T-helper 1 cell (primary cell): ENCODE results near the gene SNX25.
A peak's percentile ranks its signal among the peaks of the same experiment; 100 is the strongest.
"Not testable (repeated sequence)": the region's sequence is repeated elsewhere in the genome, so short reads cannot be mapped to it uniquely, and the experiment has no call there.

Source experiments
- DNase-seq, 5 donors: peaks; one replicate each; pipeline ENCODE4 v3.0.0-alpha.2; 2012 to 2020

SNX25 gene

DNA sequence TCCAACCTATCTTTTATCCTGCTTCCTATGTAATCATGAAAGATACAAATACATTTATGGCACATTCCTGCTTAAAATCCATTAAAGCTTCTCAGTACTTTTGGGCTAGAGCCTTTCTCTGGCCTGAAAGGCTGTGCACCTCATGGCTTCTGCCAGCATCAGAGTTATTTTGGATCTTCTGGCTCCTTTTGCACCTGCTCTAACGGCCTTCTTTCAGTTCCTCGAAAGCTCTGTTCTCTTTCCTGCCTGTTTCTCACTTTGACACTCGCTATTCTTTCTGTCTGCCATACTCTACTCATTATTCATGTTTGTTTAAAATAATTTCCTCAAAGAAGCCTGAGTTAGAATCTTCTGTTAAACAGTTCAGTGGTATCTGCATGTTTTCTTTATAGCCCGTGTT lies 100.4 kb downstream of the SNX25 start:
- DNase-seq: peak in 1 of 5 donors; percentile 63

DNA sequence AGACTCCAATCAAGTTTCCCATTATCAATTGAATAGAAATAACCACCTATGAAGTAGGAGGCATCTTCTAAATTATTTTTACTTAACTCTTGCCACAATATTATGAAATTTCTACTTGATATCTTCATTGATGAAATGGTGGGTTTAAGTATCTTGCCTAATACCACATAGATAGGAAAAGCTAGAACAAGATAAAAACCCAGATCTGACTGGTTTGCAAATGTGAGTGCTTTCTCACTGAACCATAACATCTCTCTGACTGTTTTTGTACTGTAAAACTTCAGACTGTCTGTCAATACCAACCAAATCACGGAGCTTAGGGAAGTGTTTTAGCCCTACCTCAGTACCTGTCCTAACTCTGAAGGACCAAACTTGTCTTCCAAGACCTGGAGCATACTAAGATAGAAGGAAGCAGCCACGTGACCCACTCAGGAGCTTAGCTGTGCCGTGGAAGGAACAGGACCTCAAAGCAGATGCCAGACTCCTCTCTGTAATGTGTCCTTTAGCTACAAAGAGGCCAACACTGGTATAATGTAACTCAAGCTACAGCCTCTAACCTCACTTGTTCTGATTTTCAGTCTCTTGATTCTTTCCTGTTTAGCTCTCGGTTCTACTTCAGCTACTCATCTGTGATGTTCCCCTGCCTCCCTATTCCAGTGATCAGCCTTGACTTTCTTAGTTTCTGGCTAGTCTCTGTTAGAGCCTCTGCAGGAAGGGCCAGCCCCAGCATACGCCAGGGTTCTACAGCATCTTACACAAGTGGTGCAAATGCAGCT lies 101.9 kb downstream of the SNX25 start:
- DNase-seq: peak in 1 of 5 donors; percentile 16

DNA sequence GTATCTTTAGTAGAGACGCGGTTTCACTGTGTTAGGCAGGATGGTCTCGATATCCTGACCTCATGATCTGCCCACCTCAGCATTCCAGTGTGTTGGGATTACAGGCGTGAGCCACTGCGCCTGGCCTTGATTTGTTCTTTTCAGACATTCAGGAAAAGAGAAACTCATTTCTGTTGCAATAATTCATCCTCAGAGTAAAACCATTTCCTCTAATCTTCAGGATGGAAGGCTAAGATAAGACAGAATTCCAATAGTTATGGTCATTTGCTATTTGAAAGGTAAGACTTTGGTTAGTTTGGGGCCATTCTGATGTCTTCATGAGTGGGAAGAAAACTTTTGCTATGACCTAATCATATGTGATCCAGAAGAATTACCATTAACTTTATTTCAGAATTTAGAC lies 103.3 kb downstream of the SNX25 start:
- DNase-seq: no peak

DNA sequence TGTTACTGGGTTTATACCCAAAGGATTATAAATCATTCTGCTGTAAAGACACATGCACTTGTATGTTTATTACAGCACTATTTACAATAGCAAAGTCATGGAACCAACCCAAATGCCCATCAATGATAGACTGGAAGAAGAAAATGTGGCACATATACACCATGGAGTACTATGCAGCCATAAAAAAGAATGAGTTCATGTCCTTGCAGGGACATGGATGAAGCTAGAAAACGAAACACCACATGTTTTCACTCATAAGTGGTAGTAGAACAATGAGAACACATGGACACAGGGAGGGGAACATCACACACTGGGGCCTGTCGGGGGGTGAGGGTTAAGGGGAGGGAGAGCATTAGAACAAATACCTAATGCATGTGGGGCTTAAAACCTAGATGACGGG lies 108.1 kb downstream of the SNX25 start:
- not testable (repeated sequence) for DNase-seq

- DNase-seq: no peak
Observed at GRCh38 chr4:185317880-185318279, 108.5 kb downstream of the SNX25 start.

- DNase-seq: peak in 1 of 5 donors; percentile 59
Observed at GRCh38 chr4:185318679-185319078, 109.3 kb downstream of the SNX25 start.

DNA sequence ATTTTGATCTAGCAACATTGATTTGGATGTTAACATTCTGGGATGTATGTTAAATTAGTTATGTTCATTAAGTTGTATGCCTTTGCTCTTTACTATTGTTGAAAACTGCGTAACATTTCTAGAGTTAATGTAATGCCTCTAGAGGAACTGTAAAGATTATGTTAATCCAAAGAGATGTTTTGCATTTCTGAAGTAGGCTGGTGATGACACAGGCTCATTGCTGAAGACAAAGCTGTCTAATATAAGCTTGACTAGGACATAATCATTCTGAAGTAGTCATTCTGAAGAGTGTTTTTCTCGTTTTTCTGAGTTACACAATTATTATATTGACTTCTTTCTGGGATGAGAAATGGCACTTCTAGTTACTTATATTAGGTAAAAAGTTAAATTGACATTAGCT lies 113.4 kb downstream of the SNX25 start:
- DNase-seq: no peak

GRCh38 chr4:185323606-185324005 lies 114.2 kb downstream of the SNX25 start:
- DNase-seq: no peak

DNA sequence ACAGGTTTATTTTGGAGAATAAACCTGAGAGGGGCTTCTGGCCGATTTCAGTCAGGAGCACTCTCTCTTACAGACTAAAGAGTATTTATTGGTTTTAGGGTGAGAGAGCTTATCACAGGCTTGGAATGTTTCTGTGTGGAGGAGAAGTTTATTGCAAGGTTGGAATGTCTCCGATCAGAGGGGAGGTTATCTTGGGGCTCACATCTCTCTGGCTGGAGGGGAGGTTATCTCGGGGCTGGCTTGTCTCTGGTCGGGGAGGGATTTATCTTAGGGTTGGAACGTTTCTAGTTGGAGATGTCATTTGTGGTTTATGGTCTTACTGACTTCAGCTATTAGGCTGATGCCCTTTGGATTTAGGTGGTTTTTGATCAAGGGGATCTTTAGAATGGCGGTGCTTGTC lies 115.0 kb downstream of the SNX25 start:
- DNase-seq: not testable (repeated sequence)

DNA sequence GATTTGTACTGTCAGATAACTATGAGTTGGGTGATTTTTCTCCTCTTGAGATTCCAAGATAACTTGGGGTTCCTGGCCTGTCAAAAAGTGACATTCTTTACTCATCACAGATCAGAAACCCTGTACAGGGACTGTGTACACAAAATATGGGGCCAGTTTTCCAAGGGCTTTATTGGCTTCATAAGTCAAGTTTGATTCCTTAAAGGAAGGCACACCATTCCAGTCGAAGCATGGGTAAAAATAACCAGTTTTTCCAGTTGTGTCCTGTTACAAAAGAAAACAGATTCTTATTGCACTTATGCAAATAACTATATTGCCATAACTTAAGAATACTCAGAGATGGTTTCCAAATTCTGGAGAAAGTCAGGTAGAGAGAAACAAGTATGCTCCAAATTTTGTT lies 116.3 kb downstream of the SNX25 start:
- not testable (repeated sequence) for DNase-seq

GRCh38 chr4:185328586-185328985 lies 119.2 kb downstream of the SNX25 start:
- DNase-seq: no peak

DNA sequence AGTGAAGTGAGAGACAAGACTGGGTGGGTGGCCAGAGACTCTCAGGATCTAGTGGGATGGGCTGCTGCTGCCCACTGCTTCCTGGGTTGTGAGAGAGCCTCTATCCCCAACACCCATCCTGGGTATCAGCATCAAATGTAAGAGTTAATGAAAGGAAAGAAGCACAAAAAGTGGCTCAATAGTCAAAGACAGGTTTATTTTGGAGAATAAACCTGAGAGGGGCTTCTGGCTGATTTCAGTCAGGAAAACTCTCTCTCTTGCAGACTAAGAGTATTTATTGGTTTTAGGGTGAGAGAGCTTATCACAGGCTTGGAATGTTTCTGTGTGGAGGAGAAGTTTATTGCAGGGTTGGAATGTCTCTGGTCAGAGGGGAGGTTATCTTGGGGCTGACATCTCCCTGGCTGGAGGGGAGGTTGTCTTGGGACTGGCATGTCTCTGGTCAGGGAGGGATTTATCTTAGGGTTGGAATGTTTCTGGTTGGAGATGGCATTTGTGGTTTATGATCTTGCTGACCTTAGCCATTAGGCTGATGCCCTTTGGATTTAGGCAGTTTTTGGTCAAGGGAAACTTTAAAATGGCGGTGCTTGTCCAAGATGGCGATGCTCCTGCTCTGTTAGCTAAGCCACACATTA lies 120.6 kb downstream of the SNX25 start:
- DNase-seq: not testable (repeated sequence)

DNA sequence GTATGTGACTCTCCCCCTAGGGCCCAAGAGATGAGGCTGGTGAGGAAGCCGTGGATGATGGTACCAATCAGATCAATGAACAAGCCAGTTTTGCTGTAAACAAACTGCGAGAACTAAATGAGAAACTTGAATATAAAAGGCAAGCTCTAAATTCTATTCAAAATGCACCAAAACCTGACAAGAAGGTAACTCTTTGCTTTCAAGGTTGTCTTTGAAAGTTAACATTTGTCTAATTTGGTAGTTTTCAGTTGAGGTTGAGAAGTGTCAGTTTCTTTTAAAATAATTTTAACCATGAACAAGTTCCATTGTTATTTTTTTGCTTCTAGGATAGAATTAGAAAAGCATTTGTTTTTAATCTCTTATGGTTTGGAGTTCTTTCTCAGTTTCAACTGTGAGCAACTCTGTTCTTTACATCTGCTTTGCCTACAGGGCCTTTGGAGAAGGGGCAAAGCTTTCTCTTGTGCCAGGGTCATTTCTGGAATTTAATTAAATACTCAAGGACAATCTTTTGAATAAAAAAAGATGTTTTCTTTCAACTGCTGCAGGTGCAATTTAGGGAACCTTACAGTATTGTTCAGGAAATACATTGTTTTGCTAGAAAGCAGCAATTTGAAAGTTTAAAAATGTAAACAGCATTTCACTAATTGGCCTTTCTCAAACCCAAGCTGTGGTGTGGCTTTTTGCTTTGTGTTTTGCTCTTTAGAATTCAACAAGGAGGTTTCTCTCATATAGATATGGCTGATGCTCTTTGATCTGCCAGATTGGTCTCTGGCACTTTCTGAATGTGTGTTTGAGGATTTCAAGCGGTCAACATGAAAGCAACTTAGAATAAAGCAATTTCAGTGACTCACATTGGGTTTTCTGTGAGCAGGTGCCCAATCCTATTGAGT lies 123.4 kb downstream of the SNX25 start:
- peak in 1 of 5 donors; percentile 56 for DNase-seq

GRCh38 chr4:185334326-185334725 lies 124.9 kb downstream of the SNX25 start:
- DNase-seq: no peak

DNA sequence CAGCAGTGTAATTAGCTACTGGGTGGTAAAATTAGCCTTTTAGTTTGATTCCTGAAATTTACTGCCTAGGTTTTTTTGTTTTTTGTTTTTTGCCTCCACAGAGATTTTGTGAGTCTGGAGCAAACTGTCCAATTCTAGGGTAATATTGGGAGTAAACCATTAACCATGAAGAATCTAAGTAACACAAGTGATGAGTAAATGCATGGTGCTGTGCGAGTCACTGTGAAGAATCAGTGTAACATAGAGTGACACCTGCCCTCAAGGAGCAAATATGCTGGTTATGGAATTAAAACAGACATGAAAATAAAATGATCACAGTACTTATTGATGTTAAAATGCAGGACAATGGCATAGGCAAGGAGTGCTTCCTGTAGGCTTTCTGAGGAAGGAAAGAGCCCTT lies 126.2 kb downstream of the SNX25 start:
- no peak for DNase-seq

DNA sequence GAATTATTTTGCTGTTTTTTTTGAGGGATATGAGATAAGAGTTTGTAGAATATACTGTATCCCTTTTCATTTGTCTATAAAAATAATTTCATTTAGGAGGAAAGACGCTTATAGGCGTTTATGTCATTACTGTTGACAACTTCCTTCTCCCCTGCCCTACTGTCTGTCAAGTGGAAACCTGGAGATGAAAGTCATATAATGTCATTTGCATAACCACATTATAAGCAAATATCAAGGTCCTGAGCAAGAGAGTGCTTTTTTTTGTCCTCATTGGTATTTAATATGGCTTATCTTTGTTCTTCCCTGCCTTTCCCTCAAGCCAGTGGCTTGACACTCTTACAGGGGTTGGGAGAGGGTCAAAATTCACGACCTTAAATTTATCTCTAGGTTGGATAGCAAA lies 130.5 kb downstream of the SNX25 start:
- no peak for DNase-seq

DNA sequence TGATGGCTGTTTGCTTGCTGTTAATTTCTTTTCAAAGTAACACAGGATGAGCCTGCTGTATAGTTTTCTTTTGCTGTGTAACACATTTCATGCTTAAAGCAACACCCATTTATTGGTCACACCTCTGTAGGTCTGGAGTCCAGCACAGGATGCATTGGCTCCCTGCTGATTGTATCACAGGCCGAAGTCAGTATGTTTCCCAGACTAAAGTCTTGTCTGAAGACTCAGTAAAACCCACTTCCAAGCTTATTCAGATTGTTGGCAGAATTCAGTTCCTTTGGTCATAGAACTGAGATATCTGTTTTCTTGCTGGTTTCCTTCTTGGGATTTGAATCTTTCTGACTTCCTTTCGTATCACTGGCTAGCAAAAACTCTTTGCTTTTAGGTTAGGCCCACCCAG lies 132.0 kb downstream of the SNX25 start:
- DNase-seq: peak in 1 of 5 donors; percentile 14

- DNase-seq: peak in 1 of 5 donors; percentile 55
Observed at GRCh38 chr4:185341841-185342240, 132.4 kb downstream of the SNX25 start.

- peak in 1 of 5 donors; percentile 13 for DNase-seq
Observed at GRCh38 chr4:185343726-185344581, 134.6 kb downstream of the SNX25 start.

GRCh38 chr4:185344743-185345538 lies 135.5 kb downstream of the SNX25 start:
- peak in 1 of 5 donors; percentile 58 for DNase-seq

- DNase-seq: no peak
Observed at GRCh38 chr4:185346975-185347601, 137.7 kb downstream of the SNX25 start.
